NOMO-1 (cell line): ENCODE results near the gene ACTN4.
"Not testable (repeated sequence)": the region's sequence is repeated elsewhere in the genome, so short reads cannot be mapped to it uniquely, and the experiment has no call there.

Experiments used
- DNase-seq, 2 experiments: peaks; one replicate each; lab custom pipeline; 2025; ENCODE audit not compliant: unreplicated experiment in 2 of 2; lab: John Stamatoyannopoulos, UW

The ACTN4 gene

DNA sequence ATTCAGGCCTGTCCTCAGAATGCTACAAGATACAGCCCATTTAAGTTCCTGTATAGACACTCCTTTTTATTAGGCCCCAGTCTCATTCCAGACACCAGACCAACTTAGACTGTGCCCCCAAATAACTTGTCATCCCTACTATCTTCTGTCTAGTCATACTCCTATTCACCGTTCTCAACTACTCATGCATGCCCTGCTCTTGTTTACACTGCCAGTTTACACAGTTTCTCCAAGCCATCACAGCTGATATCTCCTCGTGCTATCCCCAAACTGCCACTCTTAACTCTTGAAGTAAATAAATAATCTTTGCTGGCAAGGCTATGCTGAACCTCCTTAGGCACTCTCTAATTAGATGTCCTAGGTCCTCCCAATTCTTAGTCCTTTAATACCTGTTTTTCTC is 106.7 kb downstream of the ACTN4 start:
- DNase-seq = not testable (repeated sequence)

DNA sequence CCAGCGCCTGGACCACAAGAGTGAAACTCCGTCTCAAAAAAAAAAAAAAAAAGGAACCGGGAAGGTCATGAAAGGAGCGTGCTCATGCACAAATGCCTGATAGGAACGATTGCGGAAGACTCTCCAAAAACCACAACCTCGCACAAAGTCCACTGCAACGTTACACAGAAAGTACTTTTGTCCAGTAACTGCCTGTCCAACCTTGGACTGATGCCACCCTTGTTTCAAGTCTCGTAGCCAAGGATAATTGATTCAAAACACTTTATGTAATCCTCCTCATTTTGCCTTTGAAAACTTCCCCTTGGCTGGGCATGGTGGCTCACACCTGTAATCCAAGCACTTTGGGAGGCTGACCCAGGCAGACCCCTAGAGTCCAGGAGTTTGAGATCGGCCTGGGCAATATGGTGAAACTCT is 112.1 kb downstream of the ACTN4 start:
- DNase-seq = peak; percentile 5 to 20

DNA sequence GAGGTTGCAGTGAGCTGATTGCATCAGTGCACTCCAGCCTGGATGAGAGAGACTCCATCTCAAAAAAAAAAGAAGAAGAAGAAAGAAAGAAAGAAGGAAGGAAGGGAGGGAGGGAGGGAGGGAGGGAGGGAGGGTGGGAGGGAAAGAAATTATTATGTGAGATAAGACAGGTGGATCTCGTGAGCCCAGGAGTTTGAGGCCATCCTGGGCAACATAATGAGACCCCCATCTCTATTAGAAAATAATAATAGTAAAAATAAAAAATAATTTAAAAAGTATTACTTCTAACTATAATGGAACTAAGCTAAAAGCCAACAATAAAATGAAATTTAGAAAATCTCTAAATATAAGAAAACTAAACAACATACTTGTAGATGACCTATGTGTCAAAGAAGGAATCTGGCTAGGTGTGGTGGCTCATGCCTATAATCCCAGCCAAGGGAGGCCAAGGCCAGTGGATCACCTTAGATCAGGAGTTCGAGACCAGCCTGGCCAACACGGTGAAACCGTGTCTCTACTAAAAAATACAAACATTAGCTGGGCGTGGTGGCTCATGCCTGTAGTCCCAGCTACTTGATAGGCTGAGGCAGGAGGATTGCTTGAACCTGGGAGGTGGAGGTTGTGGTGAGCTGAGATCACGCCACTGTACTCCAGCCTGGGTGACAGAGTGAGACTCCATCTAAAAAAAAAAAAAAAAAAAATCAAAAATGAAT is 113.5 kb downstream of the ACTN4 start:
- DNase-seq = not testable (repeated sequence)

DNA sequence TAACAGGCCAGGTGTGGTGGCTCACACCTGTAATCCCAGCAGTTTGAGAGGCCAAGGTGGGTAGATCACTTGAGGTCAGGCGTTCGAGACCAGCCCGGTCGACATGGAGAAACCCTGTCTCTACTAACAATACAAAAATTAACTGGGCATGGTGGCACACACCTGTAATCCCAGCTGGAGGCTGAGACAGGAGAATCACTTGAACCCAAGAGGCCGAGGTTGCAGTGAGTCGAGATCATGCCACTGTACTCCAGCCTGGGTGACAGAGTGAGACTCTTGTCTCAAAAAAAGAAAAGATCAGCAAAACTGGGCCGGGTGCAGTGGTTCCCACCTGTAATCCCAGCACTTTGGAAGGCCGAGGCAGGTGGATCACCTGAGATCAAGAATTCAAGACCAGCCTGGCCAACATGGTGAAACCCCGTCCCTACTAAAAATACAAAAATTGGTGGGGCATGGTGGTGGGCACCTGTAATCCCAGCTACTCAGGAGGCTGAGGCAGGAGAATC is 114.5 kb downstream of the ACTN4 start:
- DNase-seq = not testable (repeated sequence)

DNA sequence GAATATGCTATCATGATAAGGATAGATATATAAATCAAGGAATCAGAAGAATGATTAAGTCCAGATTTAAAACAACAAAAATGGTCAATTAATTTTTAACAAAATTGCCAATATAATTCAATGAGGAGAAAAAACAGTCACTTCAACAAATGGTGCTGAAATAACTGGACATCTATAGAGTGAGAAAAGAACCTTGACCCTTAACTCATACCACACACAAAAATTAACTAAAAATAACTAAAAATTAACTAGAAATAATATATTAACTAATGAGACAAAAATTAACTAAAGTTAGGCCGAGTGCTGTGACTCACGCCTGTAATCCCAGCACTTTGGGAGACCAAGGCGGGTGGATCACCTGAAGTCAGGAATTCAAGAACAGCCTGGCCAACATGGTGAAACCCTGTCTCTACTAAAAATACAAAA is 116.4 kb downstream of the ACTN4 start:
- DNase-seq = no peak

DNA sequence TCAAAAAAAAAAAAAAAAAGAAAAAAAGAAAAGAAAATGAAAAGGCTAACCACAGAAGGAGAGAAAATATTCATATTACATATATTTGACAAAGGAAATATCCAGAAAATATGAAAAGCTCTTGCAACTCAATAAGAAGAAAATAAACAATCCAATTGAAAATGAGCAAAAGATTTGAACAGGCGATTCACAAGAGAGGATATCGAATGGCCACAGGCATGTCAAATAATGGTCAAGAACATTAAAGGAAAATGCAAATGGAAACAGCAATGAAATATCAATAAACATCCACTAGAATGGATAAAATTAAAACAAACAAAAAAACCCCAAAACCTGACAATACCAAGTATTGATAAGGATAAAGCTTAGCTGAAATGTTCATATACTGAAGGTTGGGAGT is 117.8 kb downstream of the ACTN4 start:
- DNase-seq = no peak

DNA sequence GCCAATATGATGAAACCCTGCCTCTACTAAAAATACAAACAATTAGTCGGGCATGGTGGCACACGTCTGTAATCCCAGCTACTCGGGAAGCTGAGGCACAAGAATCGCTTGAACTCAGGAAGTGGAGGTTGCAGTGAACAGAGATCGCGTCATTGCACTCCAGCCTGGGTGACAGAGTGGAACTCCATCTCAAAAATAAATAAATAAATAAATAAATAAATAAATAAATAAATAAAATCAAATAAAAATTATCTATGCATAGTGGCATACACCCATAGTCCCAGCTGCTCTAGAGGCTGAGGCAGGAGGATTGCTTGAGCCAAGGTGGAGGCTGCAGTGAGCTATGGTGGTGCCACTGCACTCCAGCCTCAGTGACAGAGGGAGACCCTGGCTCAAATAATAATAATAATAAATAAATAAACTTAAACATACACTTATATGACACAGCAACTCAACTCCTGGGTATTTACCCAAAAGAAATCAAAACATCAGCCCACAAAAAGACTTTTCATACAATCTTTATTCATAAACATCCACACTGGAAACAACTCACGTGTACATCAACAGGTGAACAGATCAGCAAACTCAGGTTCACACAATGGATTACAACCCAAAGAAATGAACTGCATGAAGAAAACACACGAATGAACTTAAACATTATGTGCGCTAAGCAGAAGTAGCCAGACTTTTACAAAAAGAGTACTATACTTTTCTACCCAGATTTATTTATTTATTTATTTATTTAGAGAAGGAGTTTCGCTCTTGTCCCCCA is 119.0 kb downstream of the ACTN4 start:
- DNase-seq = no peak

DNA sequence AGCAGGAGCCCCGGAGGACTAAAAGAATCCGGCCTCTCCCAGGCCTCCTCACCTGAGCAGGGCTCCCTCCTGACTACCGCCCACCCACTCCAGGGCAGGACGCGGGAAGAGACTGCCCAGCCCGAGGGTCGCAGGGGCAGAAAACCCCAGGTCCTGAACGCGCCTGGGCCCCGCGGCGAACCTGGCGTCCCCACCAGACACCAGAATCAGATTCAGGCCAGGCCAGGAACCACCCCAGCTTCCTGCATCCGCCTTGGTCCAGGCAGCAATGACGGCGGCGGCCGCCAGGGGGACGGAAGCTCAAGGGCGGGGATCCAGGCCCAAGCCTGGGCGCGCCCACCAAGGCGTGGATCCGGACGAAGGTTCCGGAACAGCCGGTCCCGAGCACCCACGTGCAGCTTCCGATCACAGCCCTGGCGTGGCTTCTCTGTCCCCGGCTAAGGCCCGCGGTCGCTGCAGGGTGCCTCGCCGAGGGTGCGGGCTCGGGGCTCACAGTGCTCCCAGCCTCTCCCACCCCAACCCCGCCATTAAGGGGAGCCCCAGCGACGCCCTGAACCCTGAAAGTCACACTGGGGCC is 122.3 kb downstream of the ACTN4 start:
- peak; percentile 53 to 59 for DNase-seq

DNA sequence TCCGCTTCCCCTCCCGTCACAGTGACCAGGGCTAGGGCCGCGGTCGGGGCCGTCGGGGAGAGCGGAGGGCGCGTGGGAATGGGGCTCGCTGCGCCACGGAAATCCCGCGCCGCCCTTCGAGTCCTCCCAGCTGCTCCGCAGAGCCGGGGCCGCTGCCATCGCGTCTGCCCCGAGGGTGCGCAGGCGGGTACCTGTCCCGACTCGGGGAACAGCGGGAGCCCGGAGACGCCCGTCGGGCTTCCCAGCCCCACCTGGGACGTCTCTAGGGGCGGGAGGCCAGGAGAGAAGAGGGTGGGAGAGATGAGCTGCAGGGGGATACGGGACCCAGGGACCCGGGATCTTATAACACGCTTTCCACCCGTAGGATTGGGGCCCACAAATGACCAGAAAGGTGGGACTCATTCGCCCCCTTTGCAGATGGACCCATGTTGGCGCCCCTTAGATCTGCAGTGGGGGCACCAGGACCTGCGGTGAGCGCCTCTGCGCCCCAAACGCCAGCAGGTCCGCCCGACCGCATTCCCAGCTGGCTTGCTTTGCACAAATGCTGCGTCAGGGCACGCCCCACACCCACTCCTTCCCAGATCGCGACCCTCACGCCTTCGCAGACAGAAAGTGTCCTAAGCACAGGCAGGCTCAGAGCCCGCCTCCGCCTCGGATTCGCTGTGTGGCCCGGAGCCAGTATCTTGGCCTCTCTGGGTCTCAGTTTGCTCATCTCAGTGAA is 122.9 kb downstream of the ACTN4 start:
- DNase-seq = not testable (repeated sequence)

DNA sequence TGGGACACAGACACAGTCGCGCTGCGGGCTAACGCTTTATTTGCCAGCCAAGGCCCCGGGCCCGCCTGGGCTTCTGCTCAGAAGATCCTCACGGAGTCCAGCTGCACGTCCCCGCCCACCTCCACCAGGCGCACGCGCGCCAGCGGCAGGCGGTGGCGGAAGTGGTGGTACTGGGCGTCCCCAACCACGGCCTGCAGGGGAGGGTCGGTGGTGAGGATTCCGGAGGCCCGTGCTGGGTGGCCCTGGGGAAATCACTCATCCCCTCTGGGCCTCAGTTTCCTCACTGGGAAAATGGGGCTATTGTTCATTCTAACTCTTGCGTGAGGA is 123.5 kb downstream of the ACTN4 start:
- DNase-seq = not testable (repeated sequence)

DNA sequence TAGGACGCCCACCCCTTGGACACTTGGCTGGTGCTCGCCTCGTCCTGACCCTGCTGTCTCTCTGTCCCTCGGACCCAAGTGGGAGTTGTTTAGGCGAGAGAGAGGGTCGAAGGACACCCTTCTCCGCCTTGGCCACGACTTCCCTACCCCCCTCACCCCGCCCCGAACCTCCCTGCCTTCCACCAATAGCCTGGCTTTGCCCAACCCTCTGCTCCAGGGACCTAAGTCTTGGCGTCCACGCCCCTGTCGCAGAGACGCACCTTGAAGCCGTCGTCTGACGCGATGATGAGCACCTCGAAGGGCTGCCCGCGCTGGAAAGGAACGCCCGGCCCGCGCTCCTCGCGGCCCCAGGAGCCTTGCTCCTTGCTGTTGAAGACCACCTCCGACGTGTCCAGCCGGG is 124.1 kb downstream of the ACTN4 start:
- not testable (repeated sequence) for DNase-seq

DNA sequence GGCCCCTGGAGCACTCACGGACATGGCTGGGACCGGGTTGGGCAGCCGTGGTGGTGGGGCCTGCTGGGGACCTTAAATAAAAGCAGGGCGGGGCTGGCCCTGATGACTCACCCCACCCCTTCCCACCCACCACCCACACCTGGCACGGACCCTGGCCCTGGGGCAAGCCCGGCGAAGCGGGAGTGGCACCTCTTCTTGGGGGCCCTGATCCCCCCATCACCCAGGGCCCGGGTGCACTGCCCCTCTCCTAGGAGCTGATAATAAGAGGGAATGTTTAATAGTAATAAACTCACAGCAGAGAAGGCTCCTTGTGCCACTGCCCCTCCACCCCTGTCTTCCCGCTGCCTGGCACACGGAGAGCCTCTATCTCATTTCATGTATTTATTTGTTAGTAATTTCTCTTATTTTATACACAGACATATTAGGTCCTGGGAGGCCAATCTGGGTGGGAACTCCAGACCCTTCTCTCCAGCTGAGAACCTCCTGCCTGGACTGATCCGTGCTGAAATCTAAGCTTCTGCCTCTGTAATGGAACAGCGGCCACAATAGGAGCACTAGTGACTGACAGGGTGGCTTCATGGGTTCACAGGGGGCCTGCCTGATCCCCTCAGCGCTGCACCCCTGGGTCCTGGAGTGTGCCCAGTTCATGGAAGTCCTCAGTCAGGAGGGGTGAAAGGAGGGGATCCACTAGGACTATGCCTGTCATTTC is 126.2 kb downstream of the ACTN4 start, which contains the start of gene LGALS7:
Gene LGALS7 (minus strand): TSS at position 49 of the 709 bp plus-strand sequence. CDS start 25 bp downstream, at position 24.
- DNase-seq = no peak

DNA sequence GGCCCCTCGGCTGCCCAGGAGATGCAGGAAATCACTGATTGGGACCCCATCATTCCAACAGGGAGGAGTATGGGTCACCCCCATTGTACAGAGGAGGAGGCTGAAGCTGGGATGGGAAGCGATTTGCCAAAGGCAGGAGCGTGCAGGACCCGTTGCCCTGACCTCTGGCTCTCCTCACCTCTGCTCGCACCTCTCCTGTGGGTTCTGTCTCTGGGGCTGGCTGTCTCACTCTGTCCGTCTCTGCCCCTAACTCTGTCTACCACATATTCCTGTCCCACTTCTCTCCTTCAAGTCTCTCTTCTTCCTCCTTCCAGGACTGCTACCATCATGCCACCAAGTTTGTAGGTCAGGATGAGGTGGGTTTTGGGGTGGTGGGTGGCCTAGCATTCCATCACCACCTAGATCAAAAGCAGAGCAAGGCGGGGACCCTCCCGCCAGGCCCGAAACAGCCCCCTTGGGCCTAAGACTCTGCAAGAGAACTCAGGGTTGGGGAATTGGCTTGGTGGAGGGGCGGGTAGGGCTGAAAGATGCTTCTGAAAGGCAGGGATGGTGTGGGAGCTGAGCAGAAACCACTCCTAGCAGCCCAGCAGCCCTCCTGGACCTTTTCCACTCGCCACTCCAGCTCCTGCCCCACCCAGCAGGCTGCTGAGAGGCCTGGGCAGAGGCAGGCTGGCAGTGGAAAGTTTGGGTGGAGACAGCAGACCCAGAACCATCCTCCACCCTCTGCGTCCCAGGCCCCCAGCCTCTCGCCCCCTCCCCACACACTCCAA is 126.9 kb downstream of the ACTN4 start:
- DNase-seq = no peak

DNA sequence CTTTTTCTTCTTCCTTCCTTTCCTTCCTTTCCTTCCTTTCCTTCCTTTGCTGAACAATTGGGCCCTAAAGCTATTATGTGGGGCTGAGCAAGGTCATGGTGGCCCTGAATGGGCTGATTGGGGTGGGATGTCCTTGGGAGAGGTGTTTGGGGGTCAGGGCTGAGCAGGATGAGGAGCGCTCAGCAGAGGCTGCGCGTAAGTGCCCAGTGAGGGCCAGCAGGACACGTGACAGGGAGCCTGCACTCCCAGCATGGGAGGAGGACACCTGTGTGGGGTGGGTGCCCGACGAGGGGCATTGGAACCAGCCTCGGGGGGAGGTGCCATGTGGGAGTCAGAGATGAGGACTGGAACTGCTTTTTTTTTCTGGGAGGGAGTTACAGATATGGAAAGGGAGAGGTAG is 131.3 kb downstream of the ACTN4 start:
- no peak for DNase-seq

DNA sequence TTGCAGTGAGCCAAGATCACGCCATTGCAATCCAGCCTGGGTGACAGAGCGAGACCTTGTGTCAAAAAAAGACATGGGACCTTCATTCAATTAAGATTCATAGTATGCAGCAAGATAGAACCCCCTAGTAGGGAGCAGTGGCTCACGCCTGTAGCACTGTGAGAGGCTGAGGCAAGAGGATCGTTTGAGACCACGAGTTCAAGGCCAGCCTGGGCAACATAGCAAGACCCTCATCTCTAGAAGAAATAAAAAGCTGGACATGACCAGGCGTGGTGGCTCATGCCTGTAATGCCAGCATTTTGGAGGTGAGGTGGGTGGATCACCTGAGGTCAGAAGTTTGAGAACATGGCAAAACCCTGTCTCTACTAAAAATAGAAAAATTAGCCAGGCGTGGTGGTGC is 133.0 kb downstream of the ACTN4 start:
- no peak for DNase-seq

DNA sequence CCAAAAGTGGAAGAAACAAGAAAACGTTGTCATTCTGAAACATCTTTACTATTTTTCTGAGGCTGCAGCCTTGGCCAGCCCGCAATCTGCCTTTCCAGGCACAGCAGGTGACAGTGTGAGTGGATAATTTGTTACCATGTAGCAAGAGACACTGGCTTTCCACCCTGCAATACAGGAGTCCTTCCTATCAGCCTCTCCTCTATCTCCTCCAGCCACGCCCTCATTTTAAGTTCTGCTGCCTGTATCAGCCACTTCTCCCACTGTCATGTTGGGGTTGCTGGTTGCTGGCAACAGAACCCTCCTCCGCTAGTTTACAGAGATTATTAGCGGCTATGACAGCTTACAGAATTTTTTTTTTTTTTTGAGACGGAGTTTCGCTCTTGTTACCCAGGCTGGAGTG is 133.6 kb downstream of the ACTN4 start:
- no peak for DNase-seq
